GM19468 (cell line): ENCODE measurements around the gene MUL1.

ENCODE experiments used
- ATAC-seq: cut with Tn5 transposase; IDR thresholded peaks from one replicate; pipeline ENCODE4 v1.9.1; 2021; ENCODE audit warnings: mild to moderate bottlenecking, moderate library complexity, moderate number of reproducible peaks; ENCODE audit not compliant: unreplicated experiment; ENCODE audit errors: extremely low read depth

The MUL1 gene

DNA sequence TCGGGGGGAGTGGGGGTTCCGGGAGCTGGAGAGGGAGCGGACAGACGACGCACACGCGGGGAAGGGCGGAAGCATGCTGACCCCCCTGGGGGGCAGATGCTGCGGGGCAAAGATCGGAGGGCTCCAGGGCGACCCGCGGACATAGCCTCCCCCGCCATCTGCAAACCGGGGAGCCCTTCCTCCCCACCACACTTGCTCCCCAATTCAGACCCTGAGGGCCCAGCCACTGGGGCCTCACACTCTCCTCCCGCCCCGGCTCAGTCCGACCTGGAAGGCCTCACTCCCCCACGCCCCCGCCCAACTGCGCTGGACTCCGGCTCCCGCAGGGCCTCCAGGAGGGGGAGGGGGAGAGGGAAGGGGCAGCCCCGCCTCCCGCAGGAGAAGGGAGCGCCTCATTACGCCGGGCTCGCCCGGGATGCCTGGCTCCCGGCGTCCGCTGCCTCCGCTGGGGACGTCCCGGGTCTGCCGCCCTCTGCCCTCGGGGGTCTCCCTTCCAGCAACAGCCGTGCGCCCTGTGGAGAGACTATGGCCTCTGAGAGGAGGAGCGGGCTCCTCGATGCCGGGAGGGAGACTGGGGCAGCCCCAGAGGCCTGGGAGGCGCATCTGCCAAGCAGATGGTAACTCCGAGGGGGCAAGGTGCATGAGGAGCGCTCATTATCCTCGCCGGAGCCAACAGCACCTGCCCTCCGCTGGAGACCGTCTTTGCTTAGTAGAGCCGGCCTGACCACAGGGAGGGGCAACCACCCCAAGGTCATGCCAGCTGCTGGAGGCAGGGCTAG, 21.3 kb downstream of the MUL1 start:
- ATAC-seq, result no peak

DNA sequence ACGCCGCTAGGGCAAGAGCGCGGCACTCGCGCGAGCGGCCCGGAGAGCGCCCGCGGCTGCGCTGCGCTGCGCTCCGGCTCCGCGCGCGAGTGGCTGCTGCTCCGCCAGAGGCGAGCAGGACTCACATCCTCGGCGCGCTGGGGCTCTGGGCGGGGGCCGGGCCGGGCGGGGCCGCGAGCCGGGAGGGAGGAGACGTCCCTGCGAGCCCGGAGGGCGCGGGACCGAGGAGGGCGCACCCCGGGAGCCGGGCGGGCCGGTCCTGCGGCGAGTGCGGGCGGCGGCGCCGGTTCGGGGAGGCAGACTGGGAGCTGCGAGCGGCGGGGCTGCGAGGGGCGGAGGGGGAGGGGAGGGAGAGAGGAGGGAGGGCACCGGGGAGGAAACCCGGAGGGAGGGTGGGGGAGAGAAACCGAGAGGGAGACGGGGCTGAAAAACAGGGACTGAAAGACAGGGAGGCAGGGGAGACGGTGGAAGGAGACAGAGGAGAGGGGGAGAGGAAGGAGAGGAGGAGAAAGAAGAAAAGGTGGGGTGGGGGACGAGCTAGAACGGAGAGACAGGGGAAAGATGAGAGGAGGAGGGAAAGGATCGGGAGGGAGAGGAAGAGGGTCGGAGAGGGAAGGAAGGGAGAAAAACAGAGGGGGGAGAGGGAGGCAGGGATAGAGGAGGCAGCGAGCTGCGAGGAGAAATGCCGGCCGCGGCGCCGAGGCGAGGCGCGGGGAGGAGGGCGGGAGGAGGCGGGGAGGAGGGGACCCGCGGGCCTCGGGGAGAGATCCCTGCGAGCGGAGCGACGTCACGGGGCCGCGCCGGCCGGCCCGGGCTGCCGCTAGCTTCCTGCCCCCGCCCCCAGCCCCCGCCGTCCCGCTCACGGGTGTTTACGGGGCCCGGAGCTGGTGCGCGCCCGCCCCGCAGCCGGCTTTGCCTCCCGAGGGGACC, 22.2 kb downstream of the MUL1 start, which contains the start of gene CAMK2N1:
TSS of gene CAMK2N1 (minus strand) at position 684 of the 930 bp plus-strand sequence. CDS start 831 bp downstream, outside the sequence.
- no peak for ATAC-seq

DNA sequence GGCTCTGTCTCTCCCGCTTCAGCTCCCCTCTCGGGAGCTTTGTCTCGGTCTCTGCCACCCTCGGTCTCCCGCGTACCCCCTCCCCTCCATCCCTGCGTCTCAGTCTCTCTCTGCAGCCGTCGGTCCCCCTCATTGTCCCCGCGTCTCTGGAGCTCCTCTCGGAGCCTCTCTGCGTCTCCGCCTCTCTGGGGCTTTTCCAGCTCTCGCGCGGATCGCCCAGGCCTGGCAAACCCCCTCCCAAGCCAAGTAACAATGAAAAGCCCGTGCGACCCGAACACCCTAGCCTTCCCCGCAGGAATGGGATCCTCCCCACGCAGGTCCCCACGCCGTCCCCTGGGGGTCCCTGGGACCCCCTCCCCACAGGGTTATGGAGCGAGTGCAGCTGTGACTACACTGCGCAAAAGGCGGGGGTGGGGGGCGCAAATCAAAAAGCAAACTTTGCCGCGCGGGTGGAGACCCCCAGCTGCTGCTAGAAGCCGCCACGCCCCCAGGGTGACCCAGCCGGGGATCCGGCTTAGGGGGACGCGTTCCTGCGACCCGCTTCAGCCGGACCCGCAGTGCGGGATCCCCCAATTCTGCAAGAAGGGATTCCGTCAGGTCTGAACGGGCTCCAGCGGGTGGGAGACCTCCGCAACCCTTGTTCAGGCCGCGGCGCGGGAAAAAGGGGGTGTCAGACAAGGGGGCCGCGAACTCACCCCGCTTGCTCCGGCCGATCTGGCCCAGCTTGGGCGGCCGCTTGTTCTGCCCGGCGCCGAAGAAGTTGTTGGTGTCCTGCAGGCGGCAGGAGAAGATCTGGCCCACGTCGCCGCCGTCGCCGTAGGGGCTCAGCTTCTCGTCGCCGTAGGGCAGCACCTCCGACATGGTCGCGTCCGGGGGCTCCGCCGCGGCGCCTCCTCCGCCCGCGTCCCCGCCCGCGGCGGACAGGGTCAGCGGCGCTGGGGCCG, 23.2 kb downstream of the MUL1 start:
- ATAC-seq, result no peak

DNA sequence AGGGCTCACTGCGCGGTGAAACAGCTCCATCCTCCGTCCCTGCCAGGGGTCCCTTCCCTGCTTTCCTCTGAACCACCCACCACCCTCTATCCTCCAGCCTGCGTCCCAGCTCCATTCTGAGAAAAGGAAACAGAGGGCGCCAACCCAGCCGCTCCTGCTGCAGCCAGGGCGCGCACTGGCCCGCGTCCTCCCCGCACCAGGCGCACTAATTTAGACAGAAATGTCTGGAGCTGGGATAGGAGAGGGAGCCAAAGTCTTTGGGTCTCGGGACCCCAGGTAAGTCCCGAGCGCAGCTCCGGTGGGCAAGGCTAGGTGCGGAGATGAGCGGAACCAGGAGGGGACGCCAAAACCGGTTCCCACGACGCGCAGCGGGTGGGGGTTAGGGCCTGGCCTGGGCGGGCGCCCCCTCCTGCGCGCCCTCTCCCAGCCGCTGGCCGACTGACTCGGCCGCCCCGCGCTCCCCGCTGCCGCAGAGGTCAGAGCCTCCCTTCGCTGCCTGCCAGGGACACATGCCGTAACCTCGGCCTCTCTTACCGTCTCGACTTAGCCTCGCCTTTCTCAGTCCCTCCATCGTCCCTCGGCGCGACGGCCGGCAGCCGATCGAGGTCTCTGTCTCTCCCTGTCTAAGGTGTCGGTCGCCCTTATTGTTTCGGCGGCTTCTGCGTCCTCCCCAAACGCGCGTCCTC, 24.0 kb downstream of the MUL1 start:
- ATAC-seq, result no peak

DNA sequence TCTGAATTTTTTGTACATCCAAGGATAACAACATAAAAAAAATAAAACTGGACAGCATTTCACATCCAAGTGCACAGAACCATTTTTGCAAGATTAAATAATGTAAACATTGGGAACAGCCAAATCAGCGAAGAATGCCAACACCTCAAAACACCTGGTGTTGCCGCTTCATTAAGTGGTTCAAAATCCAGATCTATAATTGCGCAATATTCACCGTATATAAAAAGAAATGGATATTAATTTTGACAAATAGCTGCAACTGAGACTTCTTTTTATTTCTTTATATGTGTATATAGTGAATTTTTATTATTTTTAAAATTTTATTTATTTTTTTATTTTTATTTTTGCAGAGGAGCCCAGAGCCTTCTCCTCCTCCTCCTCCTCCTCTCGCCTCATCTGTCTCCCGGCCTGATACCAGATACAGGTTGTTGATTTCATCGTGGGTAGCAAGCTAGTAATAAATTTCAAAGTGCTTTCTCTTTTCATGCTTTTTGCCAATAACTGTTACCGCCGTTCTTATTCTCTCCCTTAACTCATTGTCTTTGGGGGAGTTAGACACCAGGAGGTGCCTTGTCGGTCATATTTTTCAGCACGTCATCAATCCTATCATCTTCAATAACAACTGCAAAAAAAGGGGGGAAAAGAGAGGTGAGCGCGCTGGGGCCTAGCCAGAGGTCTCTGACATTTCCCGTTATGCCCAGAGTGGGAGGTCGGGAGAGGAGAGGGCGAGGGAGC, 24.7 kb downstream of the MUL1 start:
- ATAC-seq, result no peak

DNA sequence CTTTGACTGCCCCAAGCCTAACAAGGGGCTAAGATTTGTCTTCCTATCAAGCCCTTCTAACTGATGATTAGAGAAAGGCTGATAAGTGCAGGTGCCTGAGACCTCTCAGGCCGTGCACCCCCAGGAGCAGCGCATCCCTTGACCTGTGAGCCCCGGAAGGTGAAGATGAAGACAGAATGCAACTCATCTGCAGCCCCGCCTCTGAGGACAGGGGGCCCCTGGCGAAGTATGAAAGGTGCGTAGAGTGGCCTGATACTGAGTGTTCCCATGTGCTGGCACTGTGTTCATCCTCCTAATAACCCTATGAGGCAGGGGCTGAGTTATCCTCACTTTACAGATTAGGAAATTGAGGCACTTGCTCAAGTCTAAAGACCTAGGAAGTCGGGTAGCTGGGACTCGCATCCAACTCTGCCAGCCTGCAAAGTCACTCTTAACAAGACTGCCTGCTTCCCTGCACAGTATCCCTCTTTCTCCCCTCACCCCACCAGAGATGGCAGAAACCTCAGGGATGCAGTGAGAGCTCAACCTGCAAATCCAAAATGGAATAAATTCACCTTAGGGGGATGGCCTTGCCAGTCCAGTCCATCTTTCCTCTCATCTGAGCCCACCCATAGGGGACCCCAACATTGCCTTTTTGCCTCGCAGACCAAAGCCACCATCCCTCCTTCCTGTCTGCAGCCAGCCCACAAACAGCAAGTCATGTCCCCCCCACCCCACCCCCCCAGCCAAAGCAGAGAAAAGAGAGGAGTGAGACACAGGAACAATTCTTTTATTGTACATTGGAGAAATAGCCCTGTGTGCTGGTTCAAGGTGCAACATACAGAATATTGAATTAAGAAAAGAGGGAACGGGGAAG, 26.1 kb downstream of the MUL1 start:
- ATAC-seq, result no peak

DNA sequence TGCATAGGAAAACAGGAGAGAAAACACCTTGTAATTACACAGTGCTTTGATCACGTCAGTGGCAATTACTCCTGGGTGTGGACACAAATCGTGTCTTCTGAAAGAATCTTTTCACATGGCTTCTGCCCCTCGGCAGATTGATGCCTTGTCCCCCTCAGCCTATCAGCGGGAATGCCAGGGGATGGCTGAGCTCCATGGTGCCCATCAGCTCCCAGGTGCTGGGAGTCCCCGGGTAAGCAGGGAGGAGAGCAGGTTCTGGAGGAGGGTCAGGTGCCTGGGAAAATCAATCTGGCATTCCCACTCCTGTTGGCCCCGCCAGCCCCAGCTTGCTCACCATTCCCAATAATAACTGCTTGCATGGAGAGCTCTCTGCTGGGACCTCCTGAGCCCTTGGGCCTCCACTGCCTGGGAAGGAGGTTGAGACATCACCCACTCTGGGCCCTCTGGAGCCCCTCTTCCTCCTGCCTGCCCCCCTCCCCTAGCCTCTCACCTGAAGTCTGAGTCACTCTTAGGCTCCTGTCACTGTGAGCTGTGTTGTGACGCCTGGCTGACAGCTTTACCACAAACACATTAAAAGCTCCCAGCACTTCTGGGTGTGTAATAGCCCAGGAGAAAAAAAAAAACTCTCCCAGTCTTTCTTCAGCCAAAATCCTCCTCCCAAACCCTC, 26.9 kb downstream of the MUL1 start:
- no peak for ATAC-seq

DNA sequence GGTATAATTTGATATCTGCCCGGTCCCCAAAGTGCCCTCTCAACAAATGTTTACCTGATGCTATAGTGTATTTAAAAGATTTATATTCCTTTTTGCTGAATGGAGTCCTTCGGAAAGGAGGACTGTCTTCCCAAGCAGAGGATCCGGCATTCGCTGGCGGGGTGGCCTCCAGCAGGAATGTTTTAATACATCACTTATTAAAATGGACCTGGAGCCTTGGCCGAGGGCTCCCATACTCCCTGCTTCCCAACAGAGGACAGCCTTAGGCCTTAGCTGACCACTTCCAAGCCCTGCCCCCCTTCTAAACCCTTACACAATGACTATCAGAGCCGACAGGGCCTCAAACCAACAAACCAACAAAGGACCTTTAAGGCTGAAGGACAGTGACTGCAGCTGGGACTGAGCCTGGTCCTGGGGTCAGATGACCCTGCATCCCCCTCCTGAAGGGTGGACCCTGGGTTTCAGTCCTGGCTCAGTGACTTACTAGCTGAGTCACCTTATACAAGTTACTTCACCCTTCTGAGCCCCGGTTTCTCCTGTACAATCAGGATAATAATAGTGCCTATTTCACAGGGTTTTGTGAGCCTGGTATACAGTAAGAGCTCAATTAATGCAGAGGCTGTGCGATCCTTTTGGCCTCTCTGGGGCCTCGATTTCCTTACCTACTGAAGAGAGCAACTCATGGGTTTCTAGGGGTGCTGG, 27.6 kb downstream of the MUL1 start:
- no peak for ATAC-seq

DNA sequence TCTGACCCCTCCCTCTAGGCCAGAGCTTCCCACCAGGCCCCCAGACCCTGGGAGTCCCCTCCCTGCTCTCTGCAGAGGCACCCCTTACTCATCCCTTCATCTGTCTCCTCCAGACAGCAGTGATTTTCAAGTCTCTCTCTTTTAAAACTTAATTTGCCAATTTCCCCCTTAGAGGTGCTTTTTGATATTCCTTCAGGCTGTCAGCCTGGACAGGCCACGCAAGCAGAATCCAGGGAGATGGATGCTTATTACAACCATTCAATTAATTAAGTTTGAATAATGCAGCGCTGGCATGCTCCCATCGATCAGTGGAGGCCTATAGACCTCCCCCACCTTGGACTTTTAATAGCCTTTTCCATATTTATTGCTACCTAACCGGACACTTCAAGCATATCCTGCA, 28.1 kb downstream of the MUL1 start:
- ATAC-seq, result no peak

DNA sequence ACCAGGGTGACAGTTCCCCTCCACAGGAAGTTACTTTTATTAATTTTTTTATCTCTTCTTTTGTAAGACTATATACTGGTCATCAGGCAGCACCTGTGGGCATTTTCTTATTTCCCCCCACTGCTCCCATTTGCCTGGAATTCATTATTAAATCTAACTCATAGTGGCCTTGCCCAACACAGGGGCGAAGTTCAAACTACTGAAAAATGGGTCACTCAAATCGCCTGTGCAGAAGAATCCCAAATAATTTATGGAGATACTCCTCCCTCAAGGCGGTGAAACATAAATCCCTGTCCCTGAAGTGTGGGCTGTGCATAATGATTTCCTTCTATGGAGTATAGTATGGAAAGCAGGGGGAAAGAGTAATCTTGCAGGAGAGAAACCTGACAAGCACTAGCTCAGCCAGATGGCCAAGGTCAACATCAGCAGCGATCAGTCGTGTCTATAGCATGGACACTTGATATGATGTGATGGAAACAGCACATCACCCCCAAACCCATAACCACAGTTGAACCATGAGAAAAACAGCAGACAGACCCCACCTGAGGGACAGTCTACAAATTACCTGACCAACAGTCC, 29.8 kb downstream of the MUL1 start:
- ATAC-seq, result no peak

DNA sequence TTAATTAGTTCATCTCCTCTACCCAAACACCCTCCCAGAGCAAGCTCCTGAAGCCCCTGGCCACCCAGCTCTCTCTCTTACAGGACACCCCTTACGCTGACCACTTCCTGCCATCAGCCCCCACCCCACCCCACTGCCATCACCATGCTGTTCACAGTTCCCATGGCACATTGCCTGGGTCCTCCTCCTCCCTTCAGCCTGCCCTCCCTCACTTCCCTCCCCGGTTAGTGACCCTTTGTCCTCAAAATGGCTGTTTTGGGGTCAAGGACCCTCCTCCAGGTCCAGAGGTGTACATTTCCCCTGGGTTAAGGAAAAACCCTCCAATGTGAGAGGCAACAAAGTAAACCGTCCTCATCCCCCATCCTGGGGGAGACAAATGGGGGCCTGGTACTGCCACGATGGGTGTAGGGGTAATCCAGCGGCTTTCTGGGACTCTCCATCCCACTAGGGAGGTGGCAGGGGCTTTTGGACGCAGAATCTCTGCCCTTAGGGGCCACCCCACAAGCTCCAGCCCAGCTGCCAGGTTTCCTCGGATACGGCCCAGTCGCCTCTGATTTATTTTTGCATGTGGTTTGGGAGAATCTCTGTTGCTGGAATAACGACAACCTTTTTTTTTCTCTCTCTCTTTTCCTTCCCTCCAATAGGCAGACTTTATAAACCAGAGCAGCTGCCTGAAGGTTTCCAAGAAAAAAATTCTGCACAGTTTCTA, 30.4 kb downstream of the MUL1 start:
- no peak for ATAC-seq

DNA sequence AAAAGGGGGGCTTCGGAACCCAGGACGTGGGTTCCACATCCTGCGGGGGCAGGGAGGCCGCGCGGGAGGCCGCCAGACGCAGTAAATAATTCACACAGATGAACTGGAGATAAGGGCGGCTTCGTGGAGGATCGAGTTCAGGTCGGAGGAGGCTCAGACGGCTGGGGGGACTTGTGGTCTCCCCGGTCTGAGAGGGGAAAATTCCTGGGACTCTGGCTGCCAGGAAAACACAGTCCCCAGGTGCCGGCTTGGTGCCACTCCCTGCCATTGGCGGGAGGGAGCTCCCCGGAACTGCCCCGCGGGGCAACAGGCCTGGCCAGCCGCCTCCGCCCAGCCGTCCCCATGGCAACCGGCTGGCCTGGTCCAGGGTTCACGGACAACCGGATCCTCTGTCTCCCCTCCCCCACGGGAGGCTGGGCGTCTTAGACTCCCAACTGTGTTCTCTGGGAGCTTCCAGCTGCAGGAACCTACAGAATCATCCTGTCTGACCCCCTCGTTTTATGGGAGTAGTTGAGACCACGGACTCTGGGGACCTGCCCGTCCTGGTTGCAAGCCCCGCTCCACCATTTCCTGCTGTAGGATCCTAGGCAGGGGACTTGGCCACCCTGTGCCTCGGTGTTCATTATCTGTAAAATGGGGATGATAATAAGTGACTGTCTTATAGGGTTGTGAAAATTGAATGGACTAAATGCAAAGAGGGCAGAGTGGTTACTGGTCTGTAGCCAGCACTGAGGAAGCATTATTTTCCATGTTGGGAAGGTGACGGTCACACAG, 31.5 kb downstream of the MUL1 start:
- no peak for ATAC-seq

DNA sequence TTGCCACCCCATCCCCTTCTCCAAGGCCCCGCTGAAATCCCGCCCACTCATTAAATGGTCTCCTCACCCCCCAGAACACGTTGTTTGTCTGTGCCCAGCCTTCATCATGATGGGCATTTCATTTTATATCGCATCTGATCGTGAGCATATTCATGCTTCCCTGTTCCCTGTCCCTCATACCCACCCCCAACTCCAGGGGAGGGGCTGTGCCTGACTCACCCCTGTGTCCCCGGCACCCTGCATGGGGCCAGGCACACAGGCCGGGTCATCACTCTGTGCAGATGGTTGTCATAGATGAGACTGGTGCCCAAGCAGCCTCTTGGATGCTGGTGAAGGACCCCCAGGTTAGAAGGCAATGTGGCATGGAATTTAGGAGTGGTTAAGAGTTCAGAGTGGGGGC, 33.0 kb downstream of the MUL1 start:
- no peak for ATAC-seq

DNA sequence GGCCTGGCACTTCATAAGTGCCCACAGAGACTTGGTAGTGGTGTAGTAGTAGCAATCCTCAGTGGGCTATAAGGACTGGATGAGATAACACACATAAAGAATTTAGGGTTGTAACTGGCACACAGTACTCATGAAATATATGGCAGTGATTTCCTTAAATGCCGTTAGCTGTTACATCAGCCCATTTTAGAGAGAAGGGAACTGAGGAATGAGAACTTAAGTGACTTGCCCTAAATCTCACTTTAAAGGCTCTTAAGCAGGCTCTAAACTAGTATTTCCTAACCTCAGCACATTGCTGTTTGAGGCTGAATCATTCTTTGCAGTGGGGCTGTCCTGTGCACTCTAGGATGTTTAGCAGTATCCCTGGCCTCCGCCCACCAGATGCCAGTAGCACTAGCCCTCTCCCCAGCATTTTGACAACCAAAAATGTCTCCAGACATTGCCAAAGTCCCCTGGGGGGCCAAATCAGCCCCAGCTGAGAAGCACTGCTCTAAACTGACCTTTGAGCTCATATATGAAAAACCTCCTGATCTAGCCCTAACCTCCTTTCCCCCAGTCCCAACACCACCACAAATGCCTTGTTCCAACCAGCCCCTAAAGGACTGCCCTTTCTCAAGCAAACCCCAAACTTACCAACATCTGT, 33.5 kb downstream of the MUL1 start:
- no peak for ATAC-seq

DNA sequence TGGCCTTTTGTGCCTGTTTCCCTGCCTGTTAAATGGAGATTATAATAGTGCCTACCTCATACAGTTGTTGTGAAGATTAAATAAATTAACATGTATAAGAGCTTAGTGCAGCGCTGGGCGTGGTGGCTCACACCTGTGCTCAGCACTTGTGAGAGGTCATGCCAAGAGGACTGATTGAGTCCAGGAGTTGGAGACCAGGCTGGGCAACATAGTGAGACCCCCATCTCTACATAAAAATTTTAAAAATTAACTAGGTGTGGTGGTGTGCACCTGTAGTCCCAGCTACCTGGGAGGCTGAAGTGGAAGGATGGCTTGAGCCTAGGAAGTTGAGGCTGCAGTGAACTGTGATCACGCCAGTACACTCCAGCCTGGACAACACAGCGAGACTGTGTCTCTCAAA, 34.1 kb downstream of the MUL1 start:
- ATAC-seq, result no peak
